Bone marrow (tissue), 2 donors: ENCODE results near the gene FAM120A.

Source experiments
- DNase-seq, 2 donors: peaks; one replicate each; lab custom pipeline; 2025; lab: John Stamatoyannopoulos, UW

FAM120A gene

DNA sequence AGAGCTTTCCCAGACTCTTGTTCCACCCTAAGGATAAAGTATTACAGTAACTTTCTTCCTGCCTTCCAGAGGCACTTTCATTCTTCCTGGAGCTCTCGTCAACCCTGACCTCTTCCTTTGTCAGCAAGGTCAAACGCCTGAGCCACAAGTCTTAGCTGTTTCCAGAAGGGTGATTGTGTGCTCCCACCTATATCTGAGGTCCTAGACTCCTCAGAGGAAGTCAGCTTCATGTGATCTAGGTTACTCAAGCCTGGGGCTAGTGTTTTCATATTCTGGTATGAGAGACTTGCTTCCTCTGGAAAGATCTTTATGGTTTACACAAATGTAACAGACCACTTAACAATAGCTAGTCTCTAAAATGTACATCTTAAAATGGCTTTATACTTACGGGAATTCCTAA lies 5.4 kb upstream of the FAM120A start:
- no peak for DNase-seq

DNA sequence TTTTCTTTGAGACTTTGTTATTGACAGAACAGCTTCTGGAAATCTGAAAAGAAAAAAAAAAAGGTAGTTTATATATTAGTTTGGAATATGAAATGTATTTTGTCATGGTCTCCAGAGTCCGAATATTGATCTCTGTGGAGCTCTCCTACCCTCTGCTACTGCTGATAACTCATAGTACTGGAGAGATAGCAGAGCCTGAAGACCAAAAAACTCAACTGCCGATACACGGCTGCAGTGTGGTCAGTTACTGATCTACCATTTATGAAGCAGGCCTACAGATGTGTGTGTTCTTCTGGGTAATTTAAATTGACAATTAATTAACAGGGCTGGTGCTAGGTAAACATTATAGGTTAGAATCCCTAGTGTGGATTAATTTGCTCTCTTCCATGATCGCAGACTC lies 3.8 kb upstream of the FAM120A start:
- DNase-seq, result no peak

DNA sequence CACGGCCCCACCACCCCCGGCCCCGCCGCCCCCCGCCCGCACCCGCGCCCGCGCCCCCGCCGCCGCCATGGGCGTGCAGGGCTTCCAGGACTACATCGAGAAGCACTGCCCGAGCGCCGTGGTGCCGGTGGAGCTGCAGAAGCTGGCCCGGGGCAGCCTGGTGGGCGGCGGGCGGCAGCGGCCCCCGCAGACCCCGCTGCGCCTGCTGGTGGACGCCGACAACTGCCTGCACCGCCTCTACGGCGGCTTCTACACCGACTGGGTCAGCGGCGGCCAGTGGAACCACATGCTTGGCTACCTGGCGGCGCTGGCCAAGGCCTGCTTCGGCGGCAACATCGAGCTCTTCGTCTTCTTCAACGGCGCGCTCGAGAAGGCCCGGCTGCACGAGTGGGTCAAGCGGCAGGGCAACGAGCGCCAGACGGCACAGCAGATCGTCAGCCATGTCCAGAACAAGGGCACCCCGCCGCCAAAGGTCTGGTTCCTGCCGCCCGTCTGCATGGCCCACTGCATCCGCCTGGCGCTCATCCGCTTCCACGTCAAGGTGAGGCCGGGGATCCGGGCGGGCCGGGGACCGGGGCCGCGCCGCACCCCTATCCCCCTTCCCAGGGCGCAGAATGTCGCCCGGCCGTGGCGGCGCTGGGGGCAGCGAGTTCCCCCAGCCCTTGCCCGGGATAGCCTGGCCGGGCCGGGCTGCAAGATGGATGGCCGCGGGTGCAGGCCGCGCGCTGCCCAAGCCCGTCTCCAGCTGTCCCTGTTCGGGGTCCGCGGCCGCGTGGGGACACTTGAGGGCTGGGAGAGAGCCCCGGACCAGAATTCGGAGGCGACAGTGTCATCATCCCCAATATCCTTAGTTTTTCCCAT lies 594 bp downstream of the FAM120A start:
- peak in 1 of 2 donors; percentile 24 for DNase-seq

DNA sequence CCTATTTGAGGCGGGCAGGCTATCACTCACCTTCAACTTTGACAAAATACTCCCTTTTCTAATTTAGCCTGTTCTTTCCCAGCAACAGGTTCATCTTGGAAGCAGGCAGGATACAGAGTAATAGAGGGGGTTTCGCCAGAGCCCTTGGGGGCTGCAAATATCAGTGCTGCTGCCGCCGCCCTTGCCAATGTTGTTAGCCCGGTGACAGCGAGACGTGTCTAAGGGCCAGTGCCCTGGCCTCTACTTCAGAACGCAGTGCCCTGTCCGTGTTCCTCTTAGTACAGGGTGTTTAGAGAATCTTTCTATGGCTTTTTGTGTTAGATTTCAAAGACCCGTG lies 1.2 kb downstream of the FAM120A start:
- peak in 1 of 2 donors; percentile 34 for DNase-seq

DNA sequence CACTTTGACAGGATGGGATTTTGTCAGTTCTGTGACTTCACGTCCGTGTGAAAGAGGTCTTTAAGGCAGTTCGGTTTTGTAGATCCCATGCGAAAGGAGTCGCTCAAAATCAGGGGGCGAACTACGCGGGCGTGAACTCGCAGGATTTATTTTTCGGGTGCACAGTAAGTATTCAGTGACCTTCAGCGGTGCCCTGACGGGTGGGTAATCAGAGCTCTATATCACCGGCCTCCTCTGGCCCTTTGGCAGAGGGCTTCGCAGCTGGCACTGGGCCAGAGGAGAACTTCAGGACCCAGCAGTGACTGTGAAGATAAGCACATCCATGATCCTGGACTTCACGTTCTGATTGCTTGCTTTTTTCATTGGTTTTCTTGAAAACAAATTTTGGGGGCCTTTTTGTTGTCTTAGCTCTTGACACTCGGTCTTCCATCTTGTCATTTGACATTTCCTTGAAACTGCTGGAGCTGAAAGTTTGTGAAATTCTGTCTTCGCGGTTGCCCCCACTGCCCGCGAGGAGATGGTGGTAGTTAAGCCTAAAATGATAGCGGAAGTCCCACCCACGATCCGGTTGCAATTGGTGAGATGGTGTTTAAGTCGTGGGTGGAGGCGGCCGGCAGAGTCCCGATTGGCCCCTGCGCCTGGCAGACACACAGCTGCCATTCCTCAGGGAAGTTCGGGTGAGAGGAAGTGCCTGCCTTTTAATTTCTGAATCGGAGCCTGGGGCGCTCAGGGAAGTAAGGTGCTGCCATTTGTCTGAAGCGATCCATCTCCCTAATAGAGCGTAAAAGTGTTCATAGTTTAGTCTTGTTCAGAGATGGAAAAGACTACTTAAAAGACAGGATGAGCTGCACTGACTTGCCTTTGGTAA lies 1.8 kb downstream of the FAM120A start, which contains the start of gene FAM120AOS:
Gene FAM120AOS (minus strand): TSS at position 535 of the 868 bp plus-strand sequence. CDS start 872 bp downstream, outside the sequence.
- DNase-seq, result peak; percentile 34 to 83

DNA sequence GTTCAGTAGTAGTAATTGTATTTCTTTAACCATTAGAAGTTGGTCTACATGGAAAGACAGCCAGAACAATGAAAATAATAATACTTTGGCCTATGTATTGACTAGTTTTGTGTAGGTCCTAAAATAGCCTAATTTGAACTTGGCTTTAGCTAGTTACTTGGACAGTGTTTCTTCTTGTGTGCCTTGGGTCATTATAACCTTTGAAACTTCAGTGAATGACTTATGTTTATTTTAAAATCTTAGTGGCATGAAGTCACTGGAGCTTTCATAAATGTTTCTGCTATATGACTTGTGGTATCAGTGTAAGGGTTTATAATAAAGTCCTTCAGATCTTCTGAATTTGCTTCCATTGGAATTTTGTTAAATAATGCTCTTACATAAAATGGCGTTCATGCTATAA lies 4.5 kb downstream of the FAM120A start:
- no peak for DNase-seq

DNA sequence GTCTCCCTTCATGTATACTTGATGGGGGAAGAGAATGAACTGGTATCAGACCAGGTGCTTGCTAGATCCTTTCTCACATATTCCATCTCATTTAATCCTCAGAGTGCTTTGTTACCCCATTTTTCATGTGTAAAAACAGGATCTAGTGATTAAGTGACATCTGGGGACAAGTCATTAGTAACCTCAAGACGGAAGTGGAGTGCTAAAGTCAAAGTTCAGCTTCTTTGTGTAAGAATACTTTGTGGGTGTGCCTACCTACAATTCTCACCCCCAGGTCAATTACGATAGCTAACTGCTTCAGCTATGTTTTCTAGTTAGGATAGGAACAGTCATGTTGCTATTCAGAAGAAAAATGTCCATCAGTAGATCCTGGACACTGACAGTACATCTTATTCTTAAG lies 5.0 kb downstream of the FAM120A start:
- no peak for DNase-seq

DNA sequence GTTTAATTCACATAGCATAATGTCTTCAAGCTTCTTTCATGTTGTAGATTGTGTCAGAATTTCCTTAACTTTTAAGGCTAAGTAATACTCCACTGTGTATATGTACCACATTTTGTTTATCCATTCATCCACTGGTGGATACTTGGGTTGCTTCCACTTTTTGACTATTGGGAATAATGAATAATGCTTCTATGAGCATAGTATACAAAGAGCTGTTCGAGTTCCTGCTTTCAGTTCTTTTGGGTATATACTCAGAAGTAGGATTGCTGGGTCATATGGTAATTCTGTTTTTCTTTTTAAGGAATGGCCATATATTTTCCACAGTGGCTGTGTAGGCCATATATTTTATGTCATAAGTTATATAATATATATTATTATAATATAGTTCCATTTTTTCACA lies 5.5 kb downstream of the FAM120A start:
- DNase-seq, result no peak

DNA sequence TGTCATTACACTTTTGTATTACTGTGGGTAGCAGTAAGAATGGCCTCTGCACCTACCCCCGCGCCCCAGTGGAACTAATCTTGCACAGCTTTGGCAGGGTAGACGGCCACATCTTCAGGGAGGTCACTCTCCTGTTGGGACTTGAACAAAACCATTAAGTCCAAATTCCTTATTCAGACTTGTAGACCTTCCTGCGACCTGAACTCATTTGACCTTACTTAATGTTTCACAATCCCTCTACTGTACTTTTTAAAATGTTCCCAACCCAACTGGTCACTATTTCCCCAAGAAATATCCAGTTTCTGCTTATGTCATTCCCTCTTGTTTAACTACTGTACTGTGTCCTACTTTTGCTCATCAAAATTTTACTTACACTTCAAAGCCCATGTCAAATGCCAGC lies 7.2 kb downstream of the FAM120A start:
- no peak for DNase-seq

DNA sequence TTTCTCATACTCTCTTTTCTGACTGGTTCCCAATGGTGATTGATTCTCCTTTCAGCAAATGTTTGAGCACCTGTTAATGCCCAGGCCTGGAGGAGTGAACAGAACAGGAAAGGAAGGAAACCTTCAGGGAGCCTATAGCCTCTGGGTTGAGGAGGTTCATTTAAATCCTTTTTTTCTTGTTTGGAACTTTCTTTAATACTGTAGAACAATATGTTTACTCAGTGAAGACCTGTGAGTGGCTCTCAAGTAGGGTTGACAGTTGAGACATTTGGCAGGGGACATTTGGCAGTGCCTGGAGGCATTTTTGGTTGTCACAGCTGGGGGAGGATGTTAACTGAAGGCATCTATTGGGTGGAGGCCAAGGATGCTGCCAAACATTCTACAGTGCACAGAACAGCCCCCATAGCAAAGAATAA lies 8.0 kb downstream of the FAM120A start:
- no peak for DNase-seq

DNA sequence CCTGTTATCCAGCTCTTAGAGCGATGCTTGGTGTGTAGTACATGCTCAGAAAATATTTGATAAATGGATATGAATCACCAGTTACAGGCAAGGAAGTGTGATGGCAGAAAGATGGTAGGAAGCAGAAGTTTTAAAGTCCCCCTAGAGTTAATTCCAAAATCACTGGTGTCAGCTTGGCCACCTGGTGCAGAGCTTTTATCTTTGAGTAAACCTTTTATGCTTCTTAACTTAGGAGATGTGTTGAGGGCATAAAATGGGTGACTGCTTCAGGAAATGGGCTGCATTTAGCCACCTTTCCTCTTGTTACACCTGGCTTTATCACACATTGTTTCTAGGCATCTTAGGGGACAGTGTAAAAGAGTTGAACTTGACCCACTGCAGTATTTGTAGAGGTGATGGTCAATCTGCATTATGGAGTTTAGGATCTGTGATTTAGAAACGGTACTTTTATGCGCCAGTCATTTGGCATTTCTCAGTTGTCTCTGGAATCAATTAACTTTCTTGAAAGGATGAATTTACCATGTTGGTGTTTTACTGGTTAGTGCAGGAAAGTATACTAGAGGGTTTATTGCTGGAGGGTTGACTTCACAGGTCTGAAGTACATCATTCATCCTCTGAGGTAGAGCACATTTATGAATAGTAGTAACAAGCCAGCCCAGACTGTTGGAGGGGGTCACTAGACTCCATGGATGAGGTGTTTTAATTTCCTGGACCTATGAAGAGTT lies 9.4 kb downstream of the FAM120A start:
- DNase-seq, result peak in 1 of 2 donors; percentile 9

DNA sequence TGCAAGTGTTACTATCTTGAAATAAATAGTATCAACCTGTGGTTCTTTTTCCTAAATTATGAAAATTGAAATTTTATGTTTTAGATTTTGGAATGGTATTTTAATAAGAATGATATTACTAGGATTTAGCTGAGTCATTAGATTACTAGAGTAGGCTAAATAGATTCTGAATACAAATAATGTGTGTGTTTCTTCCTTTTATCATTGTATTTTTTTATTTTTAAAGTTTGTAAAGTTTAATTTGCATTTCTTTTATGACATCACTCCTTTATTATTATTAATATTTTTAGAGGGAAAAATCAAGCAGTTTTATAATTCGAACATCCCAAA lies 9.9 kb downstream of the FAM120A start:
- DNase-seq, result no peak

DNA sequence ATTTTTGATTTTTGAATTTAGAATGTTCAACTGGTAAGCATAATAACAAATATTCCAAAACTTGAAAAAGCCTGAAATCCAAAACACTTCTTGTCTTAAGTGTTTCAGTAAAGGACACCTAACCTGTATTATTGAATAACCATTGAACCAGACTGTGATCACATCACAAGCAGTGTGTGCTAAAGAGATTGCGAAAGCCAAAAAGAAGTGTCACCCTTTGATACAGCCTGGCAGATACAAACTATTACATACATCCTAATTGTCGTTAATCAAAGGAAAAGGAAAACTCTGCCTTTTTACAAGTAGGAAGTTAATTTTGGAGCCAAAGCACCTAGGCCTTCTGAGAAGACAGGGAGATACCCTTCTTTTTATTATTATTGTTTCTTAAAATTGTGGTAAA lies 10.3 kb downstream of the FAM120A start:
- no peak for DNase-seq

DNA sequence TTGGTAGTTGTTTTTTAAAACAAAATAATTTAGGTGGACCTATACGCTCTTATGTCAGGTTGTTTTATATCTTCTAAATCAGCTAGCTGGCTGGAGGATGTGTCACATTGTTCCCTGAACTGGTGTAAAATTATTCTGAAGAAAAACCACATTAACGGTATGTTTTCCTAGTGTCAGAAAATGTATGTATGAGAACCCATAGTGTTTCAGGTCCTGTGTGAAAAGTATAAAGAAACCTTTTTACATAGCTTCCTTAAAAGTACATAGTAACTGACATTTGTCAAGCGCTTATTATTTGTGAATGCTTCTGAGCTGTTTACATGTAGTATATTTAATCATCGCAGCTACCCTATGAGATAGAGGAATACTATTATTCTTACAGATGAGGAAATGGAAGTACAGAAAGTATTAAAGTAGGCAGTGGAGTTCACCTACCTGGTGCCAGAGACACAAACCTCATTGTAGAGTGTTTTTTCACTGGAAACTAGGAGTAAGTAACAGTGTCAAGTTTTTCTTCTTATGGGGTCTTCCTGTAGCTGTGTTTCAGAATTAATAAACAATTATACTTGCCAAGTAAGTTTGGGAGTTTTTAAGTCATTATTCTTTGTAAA lies 12.3 kb downstream of the FAM120A start:
- no peak for DNase-seq

DNA sequence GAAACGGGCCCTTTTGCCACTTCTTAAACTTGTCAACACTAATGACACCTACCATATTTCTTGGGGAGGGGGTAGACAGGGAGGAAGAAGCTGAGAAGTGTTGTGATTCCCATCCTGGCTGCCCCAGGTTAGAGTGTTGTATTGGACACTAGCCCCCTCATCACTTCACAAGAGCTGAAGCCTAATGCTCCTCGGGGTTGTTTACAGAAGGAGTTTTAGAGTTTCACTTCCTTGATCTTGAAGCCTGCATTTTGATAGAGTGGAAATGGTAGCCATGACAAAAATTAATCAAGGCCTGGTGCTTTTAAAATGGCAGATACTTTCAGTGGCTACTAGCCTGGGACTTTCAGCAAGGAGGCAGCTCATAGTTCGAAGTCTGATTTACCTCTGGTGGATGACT lies 12.9 kb downstream of the FAM120A start:
- DNase-seq, result no peak

DNA sequence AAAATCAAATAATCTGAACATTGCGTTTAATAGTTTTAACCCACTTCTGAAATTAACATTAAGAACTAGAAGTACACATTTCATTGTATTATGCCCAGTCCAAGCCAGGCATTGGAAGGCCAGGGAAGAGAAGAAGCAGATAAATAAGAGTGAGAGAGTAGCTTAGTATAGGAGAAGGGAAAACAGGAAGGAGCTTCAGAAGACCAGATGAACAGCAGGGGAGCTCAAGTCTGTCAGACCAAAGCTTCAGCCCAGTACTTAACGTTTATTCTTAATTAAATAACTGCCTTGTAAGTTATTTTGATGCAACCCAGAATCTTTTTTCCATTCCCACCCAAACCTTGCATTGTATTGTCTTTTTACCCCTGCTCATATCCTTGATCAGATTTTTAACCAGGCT lies 13.4 kb downstream of the FAM120A start:
- DNase-seq, result no peak

DNA sequence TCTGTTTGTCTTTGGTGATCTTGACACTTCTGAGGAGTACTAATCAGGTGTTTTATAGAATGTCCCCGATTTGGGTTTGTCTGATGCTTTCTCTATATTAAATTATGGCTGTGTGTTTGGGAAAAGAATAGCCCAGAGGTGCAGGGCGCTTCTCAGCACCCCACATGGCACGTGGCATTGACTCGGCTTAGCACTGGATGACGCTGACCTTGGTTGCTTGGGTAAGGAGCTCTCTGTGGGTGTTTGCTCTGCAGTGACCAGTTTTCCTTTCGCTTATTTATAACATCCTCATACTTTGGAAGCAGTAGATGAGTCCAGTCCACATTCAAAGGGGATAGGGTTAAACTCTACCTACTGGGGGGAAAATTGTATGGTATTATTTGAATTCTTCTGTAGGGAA lies 14.4 kb downstream of the FAM120A start:
- no peak for DNase-seq

DNA sequence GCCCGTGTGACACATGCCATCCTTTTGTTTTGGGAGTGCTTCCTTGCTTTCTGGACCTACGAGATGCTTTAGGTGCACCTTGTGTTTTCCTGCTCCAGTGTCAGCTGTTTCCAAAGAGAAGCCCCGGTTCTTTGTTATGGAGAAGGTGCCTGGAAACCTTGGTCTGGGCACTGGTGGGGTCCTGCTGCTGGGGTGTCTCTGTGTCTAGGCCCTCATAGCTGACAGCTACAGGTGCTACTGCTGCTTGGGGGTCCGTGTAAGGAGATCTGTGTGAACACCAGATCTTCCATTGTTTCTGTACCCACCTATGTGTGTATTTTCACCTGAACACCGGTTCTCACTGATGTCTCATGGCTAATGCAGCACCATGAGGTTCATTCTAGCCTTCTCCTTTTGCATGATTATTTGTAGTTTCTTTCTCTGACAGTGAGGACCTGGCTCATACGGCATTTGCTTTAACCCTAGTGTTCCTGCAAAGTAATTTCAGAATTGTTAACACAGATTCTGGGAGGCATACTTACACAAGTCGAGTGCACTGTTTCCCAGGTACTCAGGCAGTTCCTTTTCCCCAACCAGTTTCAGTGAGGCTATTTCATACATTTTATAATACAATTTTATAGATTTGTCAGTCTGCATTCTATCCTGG lies 15.1 kb downstream of the FAM120A start:
- no peak for DNase-seq

DNA sequence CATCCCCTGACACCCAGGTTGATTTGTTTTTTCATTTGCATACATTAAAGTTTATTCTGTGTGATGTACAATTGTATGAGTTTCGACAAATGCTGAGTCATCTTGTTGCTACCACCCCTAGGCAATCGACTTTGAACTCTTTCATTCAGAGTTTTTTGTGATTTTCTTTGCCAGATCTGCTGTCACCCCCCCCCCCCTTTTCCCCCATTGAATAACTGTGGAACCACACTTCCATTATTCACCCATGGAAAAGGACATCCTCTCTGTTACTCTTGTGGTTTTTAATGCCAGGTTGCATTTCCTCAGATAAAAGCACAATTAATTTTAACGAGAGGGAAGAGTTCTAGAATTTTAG lies 15.6 kb downstream of the FAM120A start:
- no peak for DNase-seq

DNA sequence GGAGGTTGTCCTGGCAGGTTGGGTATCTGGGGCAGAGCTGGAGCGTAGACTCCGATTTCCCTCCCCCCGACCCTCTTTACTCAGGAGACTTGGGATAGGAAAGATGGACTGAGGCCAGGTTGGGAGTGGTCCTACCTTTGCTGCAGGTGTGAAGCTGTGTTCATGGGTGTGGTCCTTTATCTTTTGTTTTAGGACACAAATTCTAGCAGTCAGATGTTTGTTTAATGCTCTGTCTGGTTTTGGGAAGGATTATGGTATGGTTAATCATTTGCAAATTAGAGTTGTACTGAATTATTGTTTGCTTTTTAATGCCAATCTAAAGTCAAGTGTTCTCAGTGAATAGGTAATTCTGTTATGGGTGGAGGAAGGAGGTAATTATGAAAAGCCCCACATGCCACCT lies 16.0 kb downstream of the FAM120A start:
- DNase-seq, result no peak

DNA sequence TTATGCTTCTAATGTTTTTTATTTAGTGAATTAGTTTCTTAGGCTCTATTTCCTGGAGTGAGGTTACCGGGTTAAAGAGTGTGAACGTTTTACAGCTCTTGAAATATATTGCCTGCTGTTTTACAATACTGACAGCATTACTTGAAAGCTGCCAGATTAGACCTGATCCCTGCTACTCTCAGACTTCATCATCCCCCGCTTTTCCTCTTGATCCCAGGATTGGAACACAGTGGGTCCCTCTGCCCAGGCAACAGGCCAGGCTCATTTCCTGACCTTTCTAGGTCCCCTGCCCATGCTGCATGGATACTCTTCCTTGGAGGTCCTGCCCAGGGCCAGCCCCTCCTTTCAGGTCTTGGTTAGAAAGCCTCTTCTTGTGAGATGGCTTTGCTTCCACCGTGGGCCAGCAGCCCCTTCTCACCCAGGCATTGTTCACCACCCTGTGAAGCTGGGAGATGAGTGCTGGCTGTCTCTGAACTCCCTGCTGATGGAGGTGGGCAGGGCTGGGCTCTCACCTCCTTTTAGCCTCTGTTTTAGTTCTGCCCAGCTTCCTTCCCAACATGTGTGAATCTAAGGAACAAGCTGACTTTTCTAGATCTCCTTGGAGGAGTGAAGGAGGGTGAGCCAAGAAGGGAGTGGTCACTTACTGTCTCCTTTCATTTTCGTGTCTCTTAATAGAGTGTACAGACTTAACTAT lies 17.4 kb downstream of the FAM120A start:
- no peak for DNase-seq
